ENCODE measurements around the gene EXOC4. TPM values are rescaled to one million over a fixed set of nuclear protein-coding genes. Genes with fewer than 3 reads are reported as not detected.

EXOC4 gene
- total RNA-seq, 2 experiments from 2014 or later, result 58.0 to 59.9 TPM

- H3K27ac Mint-ChIP-seq, result no peak overlapping the region
- peaks cover 11% of the 10 kb centered on the region for H3K4me1 Mint-ChIP-seq (ENCODE audit: low read depth)
- H3K4me3 Mint-ChIP-seq, result no peak overlapping the region
- no peak for DNase-seq
- ChIA-PET CTCF (no interaction called here), POLR2A (no interaction called here)
- H3K9me3 Mint-ChIP-seq, result no peaks in the 10 kb centered on the region
- Histone ChIP-seq H3K36me3 (ENCODE audit: insufficient read depth, low read length) (peaks cover 18% of the 10 kb centered on the region), H3K27me3 (ENCODE audit: control insufficient read depth in 1 of 2, insufficient read depth in 2 of 2, low read length in 2 of 2) (no peaks in the 10 kb centered on the region), H3K4me1 (ENCODE audit: insufficient read depth, low read length) (no peaks in the 10 kb centered on the region), H3K9me3 (ENCODE audit: control insufficient read depth in 1 of 2, insufficient read depth in 1 of 2, low read length in 2 of 2) (no peaks in the 10 kb centered on the region), H3K27ac (ENCODE audit: low read depth in 1 of 2, low read length in 2 of 2) (no peak overlapping the region), H3K4me3 (ENCODE audit: low read length) (no peak overlapping the region)
- intact Hi-C loops (cut with DNase I, micrococcal nuclease), result no loop called here
- H3K27me3 Mint-ChIP-seq, result no peaks in the 10 kb centered on the region
- peaks cover 80% of the 10 kb centered on the region for H3K36me3 Mint-ChIP-seq (ENCODE audit: low read depth)
- no peak for TF ChIP-seq CTCF (IDR thresholded peaks at IDR 0.05)
- ATAC-seq (ENCODE audit: poor library complexity), result no peak
These were observed 568.3 kb downstream of the EXOC4 start for GRCh38 chr7:133821171-133821570.

- peaks cover 79% of the 10 kb centered on the region for H3K36me3 Mint-ChIP-seq (ENCODE audit: low read depth)
- H3K9me3 ChIP-seq (ENCODE audit: control insufficient read depth in 1 of 2, insufficient read depth in 1 of 2, low read length in 2 of 2), result no peaks in the 10 kb centered on the region
- no peaks in the 10 kb centered on the region for H3K27me3 Mint-ChIP-seq
- no peaks in the 10 kb centered on the region for H3K27me3 ChIP-seq (ENCODE audit: control insufficient read depth in 1 of 2, insufficient read depth in 2 of 2, low read length in 2 of 2)
- no peaks in the 10 kb centered on the region for H3K9me3 Mint-ChIP-seq
- H3K4me3 ChIP-seq (ENCODE audit: low read length), result no peak overlapping the region
- ATAC-seq (ENCODE audit: poor library complexity) (no peak), DNase-seq (no peak)
- H3K36me3 ChIP-seq (ENCODE audit: insufficient read depth, low read length), result peaks cover 18% of the 10 kb centered on the region
- H3K4me1 Mint-ChIP-seq (ENCODE audit: low read depth), result peaks cover 11% of the 10 kb centered on the region
- TF ChIP-seq CTCF (IDR thresholded peaks at IDR 0.05), result no peak
- CTCF ChIA-PET, result no interaction called here
- H3K27ac ChIP-seq (ENCODE audit: low read depth in 1 of 2, low read length in 2 of 2), result no peak overlapping the region
- no peak overlapping the region for H3K27ac Mint-ChIP-seq
- intact Hi-C loops (cut with DNase I, micrococcal nuclease), result no loop called here
- POLR2A ChIA-PET, result no interaction called here
- no peak overlapping the region for H3K4me3 Mint-ChIP-seq
- no peaks in the 10 kb centered on the region for H3K4me1 ChIP-seq (ENCODE audit: insufficient read depth, low read length)
These were observed 569.2 kb downstream of the EXOC4 start for GRCh38 chr7:133822001-133822641.

- Histone ChIP-seq H3K36me3 (ENCODE audit: insufficient read depth, low read length) (peaks cover 11% of the 10 kb centered on the region), H3K4me1 (ENCODE audit: insufficient read depth, low read length) (no peaks in the 10 kb centered on the region), H3K4me3 (ENCODE audit: low read length) (no peak overlapping the region), H3K9me3 (ENCODE audit: control insufficient read depth in 1 of 2, insufficient read depth in 1 of 2, low read length in 2 of 2) (no peaks in the 10 kb centered on the region), H3K27ac (ENCODE audit: low read depth in 1 of 2, low read length in 2 of 2) (no peak overlapping the region), H3K27me3 (ENCODE audit: control insufficient read depth in 1 of 2, insufficient read depth in 2 of 2, low read length in 2 of 2) (no peaks in the 10 kb centered on the region)
- H3K27ac Mint-ChIP-seq, result peak overlapping the region; percentile 40
- no peaks in the 10 kb centered on the region for H3K27me3 Mint-ChIP-seq
- no peak for DNase-seq
- peaks cover 11% of the 10 kb centered on the region for H3K4me1 Mint-ChIP-seq (ENCODE audit: low read depth)
- ChIA-PET CTCF (no interaction called here), POLR2A (no interaction called here)
- H3K9me3 Mint-ChIP-seq, result no peaks in the 10 kb centered on the region
- no peak overlapping the region for H3K4me3 Mint-ChIP-seq
- no peak for TF ChIP-seq CTCF (IDR thresholded peaks at IDR 0.05)
- intact Hi-C loops (cut with DNase I, micrococcal nuclease), result no loop called here
- ATAC-seq (ENCODE audit: poor library complexity), result no peak
- H3K36me3 Mint-ChIP-seq (ENCODE audit: low read depth), result peaks cover 70% of the 10 kb centered on the region
These were observed 570.1 kb downstream of the EXOC4 start for GRCh38 chr7:133822868-133823552.
